ENCODE data around the gene SNAI3.

GRCh38 chr16:88673716-88674379, 12.5 kb downstream of the SNAI3 start:
- no peak for TF ChIP-seq POLR2AphosphoS5 (IDR thresholded peaks at IDR 0.05; ENCODE audit: low read depth, low read length)
- TF ChIP-seq SIN3A (IDR thresholded peaks at IDR 0.05; ENCODE audit: borderline replicate concordance, insufficient read depth, low read length) = no peak
- no peak for TF ChIP-seq TAF1 (IDR thresholded peaks at IDR 0.05; ENCODE audit: borderline replicate concordance, insufficient read depth, low read length)
- no peak for TF ChIP-seq REST (IDR thresholded peaks at IDR 0.05; ENCODE audit: insufficient read depth in 1 of 2, low read depth in 2 of 2, low read length in 2 of 2)

Measured in PFSK-1 (cell line).